GM19467 (cell line): ENCODE measurements around the gene CDK13.
"Not testable (repeated sequence)": the region's sequence is repeated elsewhere in the genome, so short reads cannot be mapped to it uniquely, and the experiment has no call there.

Experiments
- ATAC-seq: cut with Tn5 transposase; IDR thresholded peaks from one replicate; pipeline ENCODE4 v1.9.1; 2021; ENCODE audit warnings: mild to moderate bottlenecking, moderate library complexity; ENCODE audit not compliant: unreplicated experiment

The CDK13 gene

GRCh38 chr7:39949971-39950472 is at the start of gene CDK13:
Gene CDK13 (plus strand): TSS chr7:39950256. CDS start chr7:39950642, 386 bp downstream.
- ATAC-seq: peak; percentile 35

GRCh38 chr7:39904077-39904486 is 46.0 kb upstream of the CDK13 start:
- no peak for ATAC-seq

GRCh38 chr7:39908141-39908540 is 41.9 kb upstream of the CDK13 start:
- no peak for ATAC-seq

GRCh38 chr7:39908973-39909372 is 41.1 kb upstream of the CDK13 start:
- ATAC-seq: no peak

GRCh38 chr7:39909526-39909925 is 40.5 kb upstream of the CDK13 start:
- no peak for ATAC-seq

GRCh38 chr7:39910108-39910869 is 39.8 kb upstream of the CDK13 start:
- ATAC-seq: no peak

GRCh38 chr7:39911167-39911566 is 38.9 kb upstream of the CDK13 start:
- ATAC-seq: no peak

GRCh38 chr7:39915847-39916246 is 34.2 kb upstream of the CDK13 start:
- ATAC-seq: not testable (repeated sequence)

GRCh38 chr7:39919646-39920045 is 30.4 kb upstream of the CDK13 start:
- no peak for ATAC-seq

- ATAC-seq: no peak
Observed at GRCh38 chr7:39921506-39922175, 28.4 kb upstream of the CDK13 start.

GRCh38 chr7:39922580-39922979 is 27.5 kb upstream of the CDK13 start:
- ATAC-seq: no peak

GRCh38 chr7:39923091-39923490 is 27.0 kb upstream of the CDK13 start:
- ATAC-seq: no peak

- no peak for ATAC-seq
Observed at GRCh38 chr7:39924122-39924521, 25.9 kb upstream of the CDK13 start.

- ATAC-seq: no peak
Observed at GRCh38 chr7:39926111-39926510, 23.9 kb upstream of the CDK13 start.

GRCh38 chr7:39927018-39927417 is 23.0 kb upstream of the CDK13 start:
- ATAC-seq: no peak

- no peak for ATAC-seq
Observed at GRCh38 chr7:39934132-39934531, 15.9 kb upstream of the CDK13 start.

- ATAC-seq: no peak
Observed at GRCh38 chr7:39936761-39937160, 13.3 kb upstream of the CDK13 start.

- ATAC-seq: no peak
Observed at GRCh38 chr7:39937366-39938153, 12.5 kb upstream of the CDK13 start.

GRCh38 chr7:39942883-39943282 is 7.2 kb upstream of the CDK13 start:
- no peak for ATAC-seq

GRCh38 chr7:39946693-39947092 is 3.4 kb upstream of the CDK13 start:
- ATAC-seq: no peak

GRCh38 chr7:39948375-39948955 is 1.6 kb upstream of the CDK13 start:
- ATAC-seq: no peak
